WTC11 (cell line): ENCODE data around the gene PLEKHM1. TPM values are rescaled to one million over a fixed set of nuclear protein-coding genes. Genes with fewer than 3 reads are reported as not detected.

ENCODE experiments used
- ATAC-seq: fragments of 200-7000 bp; cut with Tn5 transposase; 2 replicates; pipeline ENCODE4 v1.10.0; 2021; ENCODE audit warnings: mild to moderate bottlenecking, moderate library complexity
- CTCF ChIA-PET: fragments of 300-600 bp; sonication (Branson Sonifier 250); formaldehyde crosslinking; loops from one replicate; lab custom pipeline; 2021; ENCODE audit warnings: antibody characterized with exemption; lab: Charles Lee
- POLR2A ChIA-PET: fragments of 350-600 bp; sonication (Branson Sonifier 250); formaldehyde crosslinking; loops from one replicate; lab custom pipeline; 2021; ENCODE audit warnings: antibody characterized with exemption; lab: Charles Lee
- DNase-seq: peaks from one replicate; pipeline ENCODE4 v3.0.0; 2021; ENCODE audit warnings: low spot score
- H3K27ac Mint-ChIP-seq: 2 replicates; pipeline ENCODE4 v1.8.0; 2021; ENCODE audit warnings: mixed read lengths
- H3K27me3 Mint-ChIP-seq: 2 replicates; pipeline ENCODE4 v1.8.0; 2021; ENCODE audit warnings: low read depth, mild to moderate bottlenecking, moderate library complexity, mixed read lengths
- H3K36me3 Mint-ChIP-seq: 2 replicates; pipeline ENCODE4 v1.8.0; 2021; ENCODE audit warnings: mixed read lengths
- H3K4me1 Mint-ChIP-seq: 2 replicates; pipeline ENCODE4 v1.8.0; 2022; ENCODE audit warnings: mixed read lengths
- H3K4me3 Mint-ChIP-seq: 2 replicates; pipeline ENCODE4 v1.8.0; 2021; ENCODE audit warnings: mild to moderate bottlenecking, moderate library complexity, mixed read lengths
- H3K9me3 Mint-ChIP-seq: 2 replicates; pipeline ENCODE4 v1.8.0; 2021; ENCODE audit warnings: mixed read lengths
- CBFB ChIP-seq: sonication (generic); formaldehyde crosslinking; IDR thresholded peaks from 2 replicates; pipeline ENCODE4 v1.8.1; 2022; ENCODE audit warnings: mild to moderate bottlenecking, low read depth, missing genetic modification reagents
- GTF2I ChIP-seq: fragments of 250-450 bp; sonication (Bioruptor Pico); conservative IDR thresholded peaks from 2 replicates; pipeline ENCODE4 v1.4.0; 2021; ENCODE audit warnings: mild to moderate bottlenecking
- HMGA2 ChIP-seq: fragments of 250-450 bp; sonication (Bioruptor Pico); IDR thresholded peaks from 2 replicates; pipeline ENCODE4 v1.4.0; 2021; ENCODE audit warnings: mild to moderate bottlenecking, moderate library complexity
- KAT7 ChIP-seq: sonication (generic); formaldehyde crosslinking; IDR thresholded peaks from 2 replicates; pipeline ENCODE4 v1.8.1; 2023; ENCODE audit warnings: missing genetic modification reagents, mild to moderate bottlenecking, borderline replicate concordance
- MXD4 ChIP-seq: fragments of 250-450 bp; sonication (Bioruptor Pico); IDR thresholded peaks from 2 replicates; pipeline ENCODE4 v1.8.0; 2021; ENCODE audit warnings: mild to moderate bottlenecking, moderate library complexity, borderline replicate concordance
- NFE2L1 ChIP-seq: sonication (generic); formaldehyde crosslinking; IDR thresholded peaks from 2 replicates; pipeline ENCODE4 v1.8.1; 2023; ENCODE audit warnings: missing genetic modification reagents
- NR1H2 ChIP-seq: sonication (generic); formaldehyde crosslinking; IDR thresholded peaks from 2 replicates; pipeline ENCODE4 v1.9.0; 2021; ENCODE audit warnings: mild to moderate bottlenecking, moderate library complexity, missing genetic modification reagents
- NR3C1 ChIP-seq: sonication (generic); formaldehyde crosslinking; conservative IDR thresholded peaks from 2 replicates; pipeline ENCODE4 v1.8.1; 2023; ENCODE audit warnings: low read depth, mild to moderate bottlenecking, missing genetic modification reagents
- SOX15 ChIP-seq: fragments of 250-450 bp; sonication (Bioruptor Pico); IDR thresholded peaks from 2 replicates; pipeline ENCODE4 v1.9.0; 2021; ENCODE audit warnings: mild to moderate bottlenecking
- SP1 ChIP-seq: sonication (generic); formaldehyde crosslinking; conservative IDR thresholded peaks from 2 replicates; pipeline ENCODE4 v1.8.1; 2022; ENCODE audit warnings: missing genetic modification reagents
- TEAD4 ChIP-seq: sonication (generic); formaldehyde crosslinking; IDR thresholded peaks from 2 replicates; pipeline ENCODE4 v1.8.0; 2022; ENCODE audit warnings: mild to moderate bottlenecking, missing genetic modification reagents
- TP53 ChIP-seq: sonication (generic); formaldehyde crosslinking; IDR thresholded peaks from 2 replicates; pipeline ENCODE4 v1.8.1; 2023; ENCODE audit warnings: mild to moderate bottlenecking, missing genetic modification reagents
- ZNF263 ChIP-seq: sonication (generic); formaldehyde crosslinking; IDR thresholded peaks from 2 replicates; pipeline ENCODE4 v1.8.1; 2022; ENCODE audit warnings: low read depth, mild to moderate bottlenecking, moderate library complexity, missing genetic modification reagents
- ZNF281 ChIP-seq: sonication (generic); formaldehyde crosslinking; IDR thresholded peaks from 2 replicates; pipeline ENCODE4 v1.8.0; 2023; ENCODE audit warnings: mild to moderate bottlenecking, missing genetic modification reagents
- ZNF396 ChIP-seq: fragments of 250-450 bp; sonication (Bioruptor Pico); IDR thresholded peaks from 2 replicates; pipeline ENCODE4 v1.8.0; 2021; ENCODE audit warnings: mild to moderate bottlenecking, moderate library complexity, borderline replicate concordance
- total RNA-seq: library from RNA; stranded (reverse); gene quantifications from 3 replicates; pipeline ENCODE4 v1.2.3, GENCODE V29; 2021
- TF ChIP-seq, protein P1 (sequence below): sonication (generic); formaldehyde crosslinking; conservative IDR thresholded peaks from 2 replicates; pipeline ENCODE4 v1.8.1; 2022; ENCODE audit warnings: mild to moderate bottlenecking, missing genetic modification reagents
- TF ChIP-seq, protein P2 (sequence below): sonication (generic); formaldehyde crosslinking; IDR thresholded peaks from 2 replicates; pipeline ENCODE4 v1.8.0; 2022; ENCODE audit warnings: mild to moderate bottlenecking, missing genetic modification reagents
- TF ChIP-seq, protein P3 (sequence below): sonication (generic); formaldehyde crosslinking; IDR thresholded peaks from 2 replicates; pipeline ENCODE4 v1.8.1; 2023; ENCODE audit warnings: mild to moderate bottlenecking, missing genetic modification reagents, moderate library complexity
- TF ChIP-seq, protein P4 (sequence below): sonication (generic); formaldehyde crosslinking; IDR thresholded peaks from 2 replicates; pipeline ENCODE4 v1.8.1; 2023; ENCODE audit warnings: mild to moderate bottlenecking, missing genetic modification reagents, moderate library complexity

The PLEKHM1 gene
- total RNA-seq, 1 experiment from 2014 or later: 19.6 TPM

GRCh38 chr17:45393411-45393810, 97.1 kb downstream of the PLEKHM1 start (continued):
- TF ChIP-seq, protein P1, sequence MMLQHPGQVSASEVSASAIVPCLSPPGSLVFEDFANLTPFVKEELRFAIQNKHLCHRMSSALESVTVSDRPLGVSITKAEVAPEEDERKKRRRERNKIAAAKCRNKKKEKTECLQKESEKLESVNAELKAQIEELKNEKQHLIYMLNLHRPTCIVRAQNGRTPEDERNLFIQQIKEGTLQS: no peak
- no peak for TF ChIP-seq MXD4 (CRISPR knock-in tag)

DNA sequence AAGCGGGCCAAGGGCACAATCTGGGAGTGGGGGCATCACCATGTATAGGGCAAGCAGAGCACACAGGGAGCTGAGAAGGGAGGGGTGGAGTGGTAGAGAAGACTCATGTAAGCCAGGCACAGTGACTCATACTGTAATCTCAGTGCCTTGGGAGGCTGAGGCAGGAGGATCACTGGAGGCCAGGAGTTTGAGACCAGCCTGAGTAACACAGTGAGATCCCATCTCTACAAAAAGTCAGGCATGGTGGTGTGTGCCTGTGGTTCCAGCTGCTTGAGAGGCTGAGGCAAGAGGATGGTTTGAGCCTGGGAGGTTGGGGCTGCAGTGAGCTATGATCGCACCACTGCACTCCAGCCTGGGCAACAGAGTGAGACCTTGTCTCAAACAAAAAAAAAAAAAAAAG, 98.6 kb downstream of the PLEKHM1 start:
- Mint-ChIP-seq H3K27ac (no peak overlapping the region), H3K36me3 (peaks cover 2% of the 10 kb centered on the region), H3K27me3 (peaks cover 10% of the 10 kb centered on the region), H3K4me1 (peaks cover 20% of the 10 kb centered on the region), H3K4me3 (no peak overlapping the region), H3K9me3 (no peaks in the 10 kb centered on the region)
- POLR2A ChIA-PET: no interaction called here
- CTCF ChIA-PET: interaction anchor here (0.5 to 9.5 kb wide), 8 partner anchors 13 to 285 kb away, joined by 3 to 133 read pairs (median 6); partner anchors contain the start of gene MAP3K14
- DNase-seq: no peak
- ATAC-seq: no peak
- no peak for TF ChIP-seq GTF2I (CRISPR knock-in tag)
- TF ChIP-seq CBFB (CRISPR knock-in tag): no peak
- TF ChIP-seq TP53 (CRISPR knock-in tag): no peak

GRCh38 chr17:45391291-45391690, 99.2 kb downstream of the PLEKHM1 start:
- no peaks in the 10 kb centered on the region for H3K36me3 Mint-ChIP-seq
- no peaks in the 10 kb centered on the region for H3K9me3 Mint-ChIP-seq
- H3K27me3 Mint-ChIP-seq: peaks cover 10% of the 10 kb centered on the region
- ATAC-seq: no peak
- H3K4me3 Mint-ChIP-seq: no peak overlapping the region
- H3K27ac Mint-ChIP-seq: no peak overlapping the region
- TF ChIP-seq, protein P2, sequence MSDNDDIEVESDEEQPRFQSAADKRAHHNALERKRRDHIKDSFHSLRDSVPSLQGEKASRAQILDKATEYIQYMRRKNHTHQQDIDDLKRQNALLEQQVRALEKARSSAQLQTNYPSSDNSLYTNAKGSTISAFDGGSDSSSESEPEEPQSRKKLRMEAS (CRISPR knock-in tag): no peak
- TF ChIP-seq SOX15 (CRISPR knock-in tag) (no peak), SP1 (CRISPR knock-in tag) (no peak), HMGA2 (CRISPR knock-in tag) (no peak), ZNF263 (CRISPR knock-in tag) (no peak)
- TF ChIP-seq, protein P3, sequence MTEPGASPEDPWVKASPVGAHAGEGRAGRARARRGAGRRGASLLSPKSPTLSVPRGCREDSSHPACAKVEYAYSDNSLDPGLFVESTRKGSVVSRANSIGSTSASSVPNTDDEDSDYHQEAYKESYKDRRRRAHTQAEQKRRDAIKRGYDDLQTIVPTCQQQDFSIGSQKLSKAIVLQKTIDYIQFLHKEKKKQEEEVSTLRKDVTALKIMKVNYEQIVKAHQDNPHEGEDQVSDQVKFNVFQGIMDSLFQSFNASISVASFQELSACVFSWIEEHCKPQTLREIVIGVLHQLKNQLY: no peak
- CTCF ChIA-PET: interaction anchor here (0.9 to 9.5 kb wide), 9 partner anchors 27 to 172 kb away, joined by 3 to 133 read pairs (median 7); partner anchors contain the start of gene MAP3K14
- POLR2A ChIA-PET: no interaction called here
- H3K4me1 Mint-ChIP-seq: peaks cover 18% of the 10 kb centered on the region
- no peak for DNase-seq

GRCh38 chr17:45389354-45389753, 101.2 kb downstream of the PLEKHM1 start:
- Mint-ChIP-seq H3K9me3 (no peaks in the 10 kb centered on the region), H3K27ac (no peak overlapping the region), H3K4me3 (no peak overlapping the region), H3K36me3 (no peaks in the 10 kb centered on the region), H3K4me1 (peaks cover 15% of the 10 kb centered on the region), H3K27me3 (peaks cover 13% of the 10 kb centered on the region)
- peak; percentile 38 for ATAC-seq
- peak; percentile 32 for DNase-seq
- POLR2A ChIA-PET: no interaction called here
- TF ChIP-seq TEAD4 (CRISPR knock-in tag) (no peak), NFE2L1 (no peak), NR1H2 (CRISPR knock-in tag) (no peak), KAT7 (no peak), ZNF396 (no peak), ZNF281 (no peak), NR3C1 (no peak)
- TF ChIP-seq, protein P4, sequence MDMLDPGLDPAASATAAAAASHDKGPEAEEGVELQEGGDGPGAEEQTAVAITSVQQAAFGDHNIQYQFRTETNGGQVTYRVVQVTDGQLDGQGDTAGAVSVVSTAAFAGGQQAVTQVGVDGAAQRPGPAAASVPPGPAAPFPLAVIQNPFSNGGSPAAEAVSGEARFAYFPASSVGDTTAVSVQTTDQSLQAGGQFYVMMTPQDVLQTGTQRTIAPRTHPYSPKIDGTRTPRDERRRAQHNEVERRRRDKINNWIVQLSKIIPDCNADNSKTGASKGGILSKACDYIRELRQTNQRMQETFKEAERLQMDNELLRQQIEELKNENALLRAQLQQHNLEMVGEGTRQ: no peak
- CTCF ChIA-PET: interaction anchor here (0.8 to 4.0 kb wide), 13 partner anchors 25 to 254 kb away, joined by 3 to 40 read pairs (median 7); partner anchors contain the start of genes ACBD4 and MAP3K14
